DMS53 treated with DMSO at 0.1 percent for 48 hours (cell line): ENCODE data around the gene PRKAR1B.
"Not testable (repeated sequence)": the region's sequence is repeated elsewhere in the genome, so short reads cannot be mapped to it uniquely, and the experiment has no call there.

Experiments used
- DNase-seq: peaks from one replicate; lab custom pipeline; 2025; ENCODE audit not compliant: unreplicated experiment; lab: John Stamatoyannopoulos, UW

PRKAR1B gene

GRCh38 chr7:651032-651728, 75.9 kb downstream of the PRKAR1B start:
- no peak for DNase-seq

- DNase-seq: no peak
Measured at GRCh38 chr7:650339-651031, 76.6 kb downstream of the PRKAR1B start.

GRCh38 chr7:646951-647350, 80.1 kb downstream of the PRKAR1B start:
- no peak for DNase-seq

- DNase-seq: no peak
Measured at GRCh38 chr7:646487-646886, 80.6 kb downstream of the PRKAR1B start.

GRCh38 chr7:645606-646005, 81.5 kb downstream of the PRKAR1B start:
- DNase-seq: no peak

GRCh38 chr7:644381-645305, 82.4 kb downstream of the PRKAR1B start:
- no peak for DNase-seq

GRCh38 chr7:641966-642365, 85.1 kb downstream of the PRKAR1B start:
- no peak for DNase-seq

- DNase-seq: no peak
Measured at GRCh38 chr7:641269-641671, 85.8 kb downstream of the PRKAR1B start.

- DNase-seq: no peak
Measured at GRCh38 chr7:638256-639011, 88.6 kb downstream of the PRKAR1B start.

GRCh38 chr7:637826-638225, 89.3 kb downstream of the PRKAR1B start:
- DNase-seq: no peak

GRCh38 chr7:636396-636795, 90.7 kb downstream of the PRKAR1B start:
- no peak for DNase-seq

- not testable (repeated sequence) for DNase-seq
Measured at GRCh38 chr7:635687-636382, 91.2 kb downstream of the PRKAR1B start.

GRCh38 chr7:635227-635626, 91.9 kb downstream of the PRKAR1B start:
- no peak for DNase-seq

- no peak for DNase-seq
Measured at GRCh38 chr7:633381-634018, 93.6 kb downstream of the PRKAR1B start.

- DNase-seq: no peak
Measured at GRCh38 chr7:632831-633210, 94.3 kb downstream of the PRKAR1B start.

GRCh38 chr7:631964-632830, 94.9 kb downstream of the PRKAR1B start:
- DNase-seq: no peak

- DNase-seq: no peak
Measured at GRCh38 chr7:631291-631711, 95.8 kb downstream of the PRKAR1B start.

GRCh38 chr7:630539-630938, 96.5 kb downstream of the PRKAR1B start:
- no peak for DNase-seq

- no peak for DNase-seq
Measured at GRCh38 chr7:630111-630511, 97.0 kb downstream of the PRKAR1B start.
